HK-2 (cell line): ENCODE measurements around the gene SVIL.
"Not testable (repeated sequence)": the region's sequence is repeated elsewhere in the genome, so short reads cannot be mapped to it uniquely, and the experiment has no call there.

Experiments
- DNase-seq: peaks from one replicate; pipeline ENCODE4 v3.0.0-alpha.2; 2018; ENCODE audit not compliant: unreplicated experiment

Gene SVIL

GRCh38 chr10:29648983-29649268, 14.2 kb upstream of the SVIL start:
- DNase-seq, result no peak

GRCh38 chr10:29648114-29648982, 13.6 kb upstream of the SVIL start:
- DNase-seq, result no peak

GRCh38 chr10:29647478-29647877, 12.7 kb upstream of the SVIL start:
- no peak for DNase-seq

- DNase-seq, result no peak
These were observed 12.2 kb upstream of the SVIL start for GRCh38 chr10:29646960-29647461.

GRCh38 chr10:29646238-29646902, 11.6 kb upstream of the SVIL start:
- no peak for DNase-seq

GRCh38 chr10:29643771-29644501, 9.2 kb upstream of the SVIL start:
- no peak for DNase-seq

- no peak for DNase-seq
These were observed 8.2 kb upstream of the SVIL start for GRCh38 chr10:29642990-29643389.

GRCh38 chr10:29637537-29637936, 2.8 kb upstream of the SVIL start:
- no peak for DNase-seq

- no peak for DNase-seq
These were observed 1.4 kb upstream of the SVIL start for GRCh38 chr10:29636178-29636577.

GRCh38 chr10:29635711-29636144, 957 bp upstream of the SVIL start:
- peak; percentile 38 for DNase-seq

GRCh38 chr10:29634105-29634504, 666 bp downstream of the SVIL start:
- no peak for DNase-seq

GRCh38 chr10:29631049-29631339, 3.8 kb downstream of the SVIL start:
- DNase-seq, result no peak

- no peak for DNase-seq
These were observed 4.3 kb downstream of the SVIL start for GRCh38 chr10:29630205-29631048.

- no peak for DNase-seq
These were observed 5.8 kb downstream of the SVIL start for GRCh38 chr10:29628912-29629526.

GRCh38 chr10:29628311-29628710, 6.5 kb downstream of the SVIL start:
- DNase-seq, result no peak

GRCh38 chr10:29627201-29628132, 7.3 kb downstream of the SVIL start:
- no peak for DNase-seq

- not testable (repeated sequence) for DNase-seq
These were observed 10.4 kb downstream of the SVIL start for GRCh38 chr10:29624357-29624756.

- DNase-seq, result no peak
These were observed 11.0 kb downstream of the SVIL start for GRCh38 chr10:29623797-29624196.

- no peak for DNase-seq
These were observed 12.3 kb downstream of the SVIL start for GRCh38 chr10:29622382-29622922.

GRCh38 chr10:29621161-29621560, 13.6 kb downstream of the SVIL start:
- DNase-seq, result peak; percentile 55
